IgD-negative memory B cell (primary cell): Measurements from ENCODE around the gene UBE2D2. TPM values are rescaled to one million over a fixed set of nuclear protein-coding genes. Genes with fewer than 3 reads are reported as not detected.

Experiments
- H3K27ac Mint-ChIP-seq, 3 donors: one replicate each; pipeline ENCODE4 v1.8.0; 2020 to 2022; ENCODE audit warnings: mild to moderate bottlenecking in 3 of 3, mixed read lengths in 3 of 3, moderate library complexity in 1 of 3
- H3K27me3 Mint-ChIP-seq: one replicate; pipeline ENCODE4 v1.8.0; 2021; ENCODE audit warnings: mixed read lengths
- H3K36me3 Mint-ChIP-seq: one replicate; pipeline ENCODE4 v1.8.0; 2020; ENCODE audit warnings: mild to moderate bottlenecking, mixed read lengths
- H3K4me1 Mint-ChIP-seq, 3 donors: one replicate each; pipeline ENCODE4 v1.8.0; 2020 to 2022; ENCODE audit warnings: mixed read lengths in 3 of 3, mild to moderate bottlenecking in 1 of 3
- H3K4me3 Mint-ChIP-seq, 4 donors: one replicate each; pipeline ENCODE4 v1.8.0; 2020 to 2022; ENCODE audit warnings: mild to moderate bottlenecking in 4 of 4, mixed read lengths in 4 of 4, moderate library complexity in 3 of 4
- H3K9me3 Mint-ChIP-seq, 3 donors: one replicate each; pipeline ENCODE4 v1.8.0; 2020 to 2021; ENCODE audit warnings: mixed read lengths in 3 of 3, mild to moderate bottlenecking in 1 of 3
- polyA plus RNA-seq: library from polyadenylated mRNA; unstranded; fragments of 300-500 nt; fragmentation: Illumina TruSeq; gene quantifications from one replicate; pipeline ENCODE4 v1.2.3, GENCODE V29; 2021

The UBE2D2 gene
- polyA plus RNA-seq, 1 donor from 2014 or later: 313 TPM

GRCh38 chr5:139631520-139632165 lies 70.5 kb downstream of the UBE2D2 start:
- Mint-ChIP-seq H3K4me3 (no peak overlapping the region), H3K27ac (peak overlapping the region in 1 of 3 donors; percentile 35), H3K27me3 (no peaks in the 10 kb centered on the region), H3K4me1 (peaks cover 25 to 30% (median 28%) of the 10 kb centered on the region in 3 donors), H3K36me3 (no peaks in the 10 kb centered on the region), H3K9me3 (no peaks in the 10 kb centered on the region)

GRCh38 chr5:139633295-139634027 lies 72.3 kb downstream of the UBE2D2 start:
- Mint-ChIP-seq H3K36me3 (no peaks in the 10 kb centered on the region), H3K4me1 (peaks cover 17 to 36% (median 32%) of the 10 kb centered on the region in 3 donors), H3K4me3 (peak overlapping the region in 3 of 4 donors; percentile 20 to 45 (median 39)), H3K27me3 (no peaks in the 10 kb centered on the region), H3K27ac (peak overlapping the region; percentile 46 to 98 (median 90)), H3K9me3 (no peaks in the 10 kb centered on the region)

GRCh38 chr5:139634028-139634325 lies 72.8 kb downstream of the UBE2D2 start:
- no peaks in the 10 kb centered on the region for H3K36me3 Mint-ChIP-seq
- peak overlapping the region in 1 of 4 donors; percentile 54 for H3K4me3 Mint-ChIP-seq
- no peaks in the 10 kb centered on the region for H3K9me3 Mint-ChIP-seq
- peak overlapping the region in 2 of 3 donors; percentile 46 to 98 for H3K27ac Mint-ChIP-seq
- peaks cover 22 to 41% (median 38%) of the 10 kb centered on the region in 3 donors for H3K4me1 Mint-ChIP-seq
- no peaks in the 10 kb centered on the region for H3K27me3 Mint-ChIP-seq

- peaks cover 25 to 46% (median 41%) of the 10 kb centered on the region in 3 donors for H3K4me1 Mint-ChIP-seq
- H3K9me3 Mint-ChIP-seq: no peaks in the 10 kb centered on the region
- no peaks in the 10 kb centered on the region for H3K27me3 Mint-ChIP-seq
- peak overlapping the region; percentile 57 to 98 (median 85) for H3K27ac Mint-ChIP-seq
- peak overlapping the region in 1 of 4 donors; percentile 49 for H3K4me3 Mint-ChIP-seq
- H3K36me3 Mint-ChIP-seq: no peaks in the 10 kb centered on the region
Observed at GRCh38 chr5:139634541-139634940, 73.4 kb downstream of the UBE2D2 start.

- H3K27ac Mint-ChIP-seq: peak overlapping the region; percentile 90 to 98 (median 98)
- peak overlapping the region in 1 of 4 donors; percentile 76 for H3K4me3 Mint-ChIP-seq
- no peaks in the 10 kb centered on the region for H3K27me3 Mint-ChIP-seq
- no peaks in the 10 kb centered on the region for H3K36me3 Mint-ChIP-seq
- H3K4me1 Mint-ChIP-seq: peaks cover 27 to 52% (median 47%) of the 10 kb centered on the region in 3 donors
- no peaks in the 10 kb centered on the region for H3K9me3 Mint-ChIP-seq
Observed at GRCh38 chr5:139635191-139635590, 74.1 kb downstream of the UBE2D2 start.

GRCh38 chr5:139635606-139636206 lies 74.6 kb downstream of the UBE2D2 start:
- no peaks in the 10 kb centered on the region for H3K9me3 Mint-ChIP-seq
- peak overlapping the region; percentile 83 to 94 (median 87) for H3K4me3 Mint-ChIP-seq
- H3K4me1 Mint-ChIP-seq: peaks cover 27 to 54% (median 47%) of the 10 kb centered on the region in 3 donors
- H3K36me3 Mint-ChIP-seq: no peaks in the 10 kb centered on the region
- H3K27ac Mint-ChIP-seq: peak overlapping the region; percentile 90 to 98 (median 98)
- H3K27me3 Mint-ChIP-seq: no peaks in the 10 kb centered on the region

- Mint-ChIP-seq H3K9me3 (no peaks in the 10 kb centered on the region), H3K4me3 (peak overlapping the region; percentile 83 to 94 (median 87)), H3K36me3 (no peaks in the 10 kb centered on the region), H3K4me1 (peaks cover 27 to 54% (median 46%) of the 10 kb centered on the region in 3 donors), H3K27me3 (no peaks in the 10 kb centered on the region), H3K27ac (peak overlapping the region; percentile 90 to 98 (median 98))
Observed at GRCh38 chr5:139636207-139636792, 75.2 kb downstream of the UBE2D2 start.

GRCh38 chr5:139636975-139637408 lies 75.9 kb downstream of the UBE2D2 start:
- Mint-ChIP-seq H3K4me3 (peak overlapping the region; percentile 83 to 94 (median 87)), H3K4me1 (peaks cover 32 to 60% (median 52%) of the 10 kb centered on the region in 3 donors), H3K36me3 (no peaks in the 10 kb centered on the region), H3K27ac (peak overlapping the region; percentile 90 to 98 (median 98)), H3K9me3 (no peaks in the 10 kb centered on the region), H3K27me3 (no peaks in the 10 kb centered on the region)

GRCh38 chr5:139637438-139638089 lies 76.4 kb downstream of the UBE2D2 start:
- Mint-ChIP-seq H3K36me3 (no peaks in the 10 kb centered on the region), H3K27ac (peak overlapping the region; percentile 90 to 98 (median 98)), H3K27me3 (no peaks in the 10 kb centered on the region), H3K4me1 (peaks cover 32 to 59% (median 53%) of the 10 kb centered on the region in 3 donors), H3K9me3 (no peaks in the 10 kb centered on the region), H3K4me3 (peak overlapping the region; percentile 83 to 94 (median 87))

GRCh38 chr5:139638090-139638735 lies 77.1 kb downstream of the UBE2D2 start:
- Mint-ChIP-seq H3K27me3 (no peaks in the 10 kb centered on the region), H3K4me3 (peak overlapping the region; percentile 83 to 94 (median 87)), H3K27ac (peak overlapping the region; percentile 90 to 98 (median 92)), H3K9me3 (no peaks in the 10 kb centered on the region), H3K36me3 (no peaks in the 10 kb centered on the region), H3K4me1 (peaks cover 30 to 58% (median 51%) of the 10 kb centered on the region in 3 donors)

GRCh38 chr5:139638736-139639618 lies 77.8 kb downstream of the UBE2D2 start:
- Mint-ChIP-seq H3K4me1 (peaks cover 27 to 55% (median 46%) of the 10 kb centered on the region in 3 donors), H3K36me3 (no peaks in the 10 kb centered on the region), H3K27me3 (no peaks in the 10 kb centered on the region), H3K9me3 (no peaks in the 10 kb centered on the region), H3K27ac (peak overlapping the region; percentile 90 to 98 (median 92)), H3K4me3 (peak overlapping the region; percentile 83 to 94 (median 87))

- H3K9me3 Mint-ChIP-seq: no peaks in the 10 kb centered on the region
- H3K4me1 Mint-ChIP-seq: peaks cover 32 to 57% (median 47%) of the 10 kb centered on the region in 3 donors
- H3K36me3 Mint-ChIP-seq: no peaks in the 10 kb centered on the region
- H3K4me3 Mint-ChIP-seq: peak overlapping the region in 3 of 4 donors; percentile 71 to 91 (median 83)
- H3K27ac Mint-ChIP-seq: peak overlapping the region; percentile 7 to 98 (median 90)
- H3K27me3 Mint-ChIP-seq: no peaks in the 10 kb centered on the region
Observed at GRCh38 chr5:139639619-139640380, 78.7 kb downstream of the UBE2D2 start.
